Type B pancreatic cell (in vitro differentiated cells): ENCODE measurements around the gene HNRNPAB. TPM values are rescaled to one million over a fixed set of nuclear protein-coding genes. Genes with fewer than 3 reads are reported as not detected.

Experiments
- DNase-seq: peaks from one replicate; pipeline ENCODE4 v3.0.0; 2021; ENCODE audit warnings: mixed read lengths; ENCODE audit not compliant: unreplicated experiment; ENCODE audit errors: extremely low spot score
- H3K27ac Mint-ChIP-seq: 2 replicates; pipeline ENCODE4 v1.8.0; 2021; ENCODE audit warnings: mild to moderate bottlenecking, mixed read lengths
- H3K27me3 Mint-ChIP-seq: 2 replicates; pipeline ENCODE4 v1.8.0; 2021; ENCODE audit warnings: mixed read lengths
- H3K36me3 Mint-ChIP-seq: 2 replicates; pipeline ENCODE4 v1.8.0; 2021; ENCODE audit warnings: mixed read lengths
- H3K4me1 Mint-ChIP-seq: one replicate; pipeline ENCODE4 v1.8.0; 2021; ENCODE audit warnings: mixed read lengths; ENCODE audit not compliant: unreplicated experiment
- H3K4me3 Mint-ChIP-seq: 2 replicates; pipeline ENCODE4 v1.8.0; 2021; ENCODE audit warnings: mild to moderate bottlenecking, mixed read lengths
- H3K9me3 Mint-ChIP-seq: 2 replicates; pipeline ENCODE4 v1.8.0; 2021; ENCODE audit warnings: mixed read lengths
- total RNA-seq: library from RNA; stranded (reverse); gene quantifications from 2 replicates; pipeline ENCODE4 v1.2.1, GENCODE V29; 2021; ENCODE audit warnings: low replicate concordance
- TF ChIP-seq, protein P1 (sequence below): fragments of 200-600 bp; sonication (generic); conservative IDR thresholded peaks from 2 replicates; pipeline ENCODE4 v1.5.0; 2021; ENCODE audit warnings: antibody characterized with exemption, mild to moderate bottlenecking

Gene HNRNPAB
- total RNA-seq, 1 donor from 2014 or later: 245 TPM

DNA sequence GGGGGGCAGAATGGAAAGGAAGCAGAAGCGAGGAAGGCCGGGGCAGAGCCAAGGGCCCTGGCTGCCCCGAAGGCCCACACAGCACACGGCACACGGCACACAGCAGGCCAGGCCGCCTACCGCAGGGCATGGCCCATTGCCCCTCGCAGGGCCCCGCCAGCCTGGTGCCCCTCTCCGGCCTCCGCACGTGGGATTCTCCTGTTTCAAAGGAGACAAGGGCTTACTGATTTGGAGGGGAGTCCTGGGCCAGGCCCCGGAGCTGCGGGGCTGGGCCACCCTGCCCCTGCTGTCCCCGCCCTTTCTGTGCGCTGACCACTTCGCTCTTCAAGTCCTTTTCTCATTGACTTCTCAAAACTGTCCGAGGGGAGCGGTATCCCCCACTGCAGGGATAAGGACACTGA, 36.0 kb downstream of the HNRNPAB start:
- Mint-ChIP-seq H3K4me1 (peaks cover 5% of the 10 kb centered on the region), H3K27me3 (peaks cover 3% of the 10 kb centered on the region), H3K36me3 (no peaks in the 10 kb centered on the region), H3K9me3 (no peaks in the 10 kb centered on the region), H3K27ac (no peak overlapping the region), H3K4me3 (no peak overlapping the region)
- TF ChIP-seq, protein P1, sequence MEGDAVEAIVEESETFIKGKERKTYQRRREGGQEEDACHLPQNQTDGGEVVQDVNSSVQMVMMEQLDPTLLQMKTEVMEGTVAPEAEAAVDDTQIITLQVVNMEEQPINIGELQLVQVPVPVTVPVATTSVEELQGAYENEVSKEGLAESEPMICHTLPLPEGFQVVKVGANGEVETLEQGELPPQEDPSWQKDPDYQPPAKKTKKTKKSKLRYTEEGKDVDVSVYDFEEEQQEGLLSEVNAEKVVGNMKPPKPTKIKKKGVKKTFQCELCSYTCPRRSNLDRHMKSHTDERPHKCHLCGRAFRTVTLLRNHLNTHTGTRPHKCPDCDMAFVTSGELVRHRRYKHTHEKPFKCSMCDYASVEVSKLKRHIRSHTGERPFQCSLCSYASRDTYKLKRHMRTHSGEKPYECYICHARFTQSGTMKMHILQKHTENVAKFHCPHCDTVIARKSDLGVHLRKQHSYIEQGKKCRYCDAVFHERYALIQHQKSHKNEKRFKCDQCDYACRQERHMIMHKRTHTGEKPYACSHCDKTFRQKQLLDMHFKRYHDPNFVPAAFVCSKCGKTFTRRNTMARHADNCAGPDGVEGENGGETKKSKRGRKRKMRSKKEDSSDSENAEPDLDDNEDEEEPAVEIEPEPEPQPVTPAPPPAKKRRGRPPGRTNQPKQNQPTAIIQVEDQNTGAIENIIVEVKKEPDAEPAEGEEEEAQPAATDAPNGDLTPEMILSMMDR: no peak
- no peak for DNase-seq

DNA sequence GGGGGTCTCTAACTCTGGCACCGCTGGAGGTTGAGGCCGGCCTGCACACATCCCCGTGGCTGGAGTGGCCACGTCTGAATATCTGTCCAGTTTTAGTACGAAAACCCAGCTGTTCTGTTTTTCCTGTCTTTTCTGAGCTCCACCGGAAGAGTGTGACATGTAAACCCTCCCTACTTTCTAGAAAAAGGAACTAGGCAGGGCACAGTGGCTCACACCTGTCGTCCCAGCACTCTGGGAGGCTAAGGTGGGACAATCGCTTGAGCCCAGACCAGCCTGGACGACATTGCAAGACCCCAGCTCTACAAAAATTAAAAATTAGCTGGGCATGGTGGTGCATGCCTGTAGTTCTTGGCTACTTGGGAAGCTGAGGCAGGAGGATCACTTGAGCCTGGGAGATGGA, 36.4 kb downstream of the HNRNPAB start:
- Mint-ChIP-seq H3K36me3 (no peaks in the 10 kb centered on the region), H3K27ac (no peak overlapping the region)

DNA sequence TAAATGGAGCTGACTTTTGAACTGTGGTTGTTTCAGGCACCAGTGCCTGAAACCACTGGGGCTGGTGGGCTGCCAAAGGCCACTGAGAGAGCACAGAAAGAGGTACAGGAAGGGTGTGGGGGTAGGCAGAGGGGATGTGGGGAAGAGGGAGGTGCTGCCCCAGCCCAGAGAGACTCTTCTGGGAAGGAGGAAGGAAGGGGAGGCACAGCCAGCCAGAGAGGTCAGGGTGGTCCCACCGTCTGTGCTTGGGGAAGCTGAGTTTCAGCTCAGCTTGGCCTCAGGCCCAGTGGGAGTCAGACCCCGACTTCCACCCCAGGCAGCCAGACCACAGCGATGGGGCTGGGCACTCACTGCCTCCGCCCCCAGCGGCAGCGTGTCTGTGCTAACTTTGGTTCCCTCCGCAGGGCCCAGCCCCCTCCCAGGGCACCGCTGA, 36.9 kb downstream of the HNRNPAB start:
- H3K27ac Mint-ChIP-seq: no peak overlapping the region
- no peak for DNase-seq

More for the DNA sequence above, 36.4 kb downstream of the HNRNPAB start:
- DNase-seq: no peak
- H3K4me3 Mint-ChIP-seq: no peak overlapping the region
- H3K27me3 Mint-ChIP-seq: peaks cover 3% of the 10 kb centered on the region
- no peaks in the 10 kb centered on the region for H3K9me3 Mint-ChIP-seq
- TF ChIP-seq, protein P1: no peak
- H3K4me1 Mint-ChIP-seq: peaks cover 5% of the 10 kb centered on the region

DNA sequence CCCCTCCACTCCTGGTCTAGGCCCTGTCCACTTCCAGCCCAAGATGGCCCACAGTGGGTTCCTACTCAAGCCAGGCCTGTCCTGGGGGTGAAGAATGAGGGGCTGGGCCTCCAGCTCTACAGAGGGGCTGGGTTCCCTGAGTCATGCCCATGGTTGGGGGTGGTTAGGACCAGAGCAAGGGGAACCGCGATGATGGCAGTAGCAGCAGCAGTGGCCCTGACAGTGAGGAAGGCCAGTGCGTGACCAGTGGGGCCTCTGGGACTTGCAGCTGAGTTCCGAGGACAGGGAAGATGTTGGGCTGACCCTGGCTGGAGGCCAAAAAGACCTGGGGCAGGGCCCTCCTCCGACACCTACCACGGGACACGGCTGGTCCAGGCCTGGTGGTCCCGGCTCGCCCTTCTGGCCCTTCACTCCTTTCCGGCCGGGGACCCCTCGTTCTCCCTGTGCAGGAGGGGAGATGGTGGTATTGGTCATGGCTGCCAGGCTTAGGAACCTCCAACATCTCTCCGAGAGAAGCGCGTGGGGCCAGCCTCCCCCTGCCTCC, 37.4 kb downstream of the HNRNPAB start:
- no peaks in the 10 kb centered on the region for H3K9me3 Mint-ChIP-seq
- H3K36me3 Mint-ChIP-seq: no peaks in the 10 kb centered on the region
- no peaks in the 10 kb centered on the region for H3K4me1 Mint-ChIP-seq
- no peak overlapping the region for H3K27ac Mint-ChIP-seq
- TF ChIP-seq, protein P1: no peak
- no peak for DNase-seq
- no peak overlapping the region for H3K4me3 Mint-ChIP-seq
- H3K27me3 Mint-ChIP-seq: peaks cover 3% of the 10 kb centered on the region

More for the DNA sequence above, 36.9 kb downstream of the HNRNPAB start:
- peaks cover 3% of the 10 kb centered on the region for H3K27me3 Mint-ChIP-seq
- TF ChIP-seq, protein P1: no peak
- H3K9me3 Mint-ChIP-seq: no peaks in the 10 kb centered on the region
- no peak overlapping the region for H3K4me3 Mint-ChIP-seq
- no peaks in the 10 kb centered on the region for H3K36me3 Mint-ChIP-seq
- peaks cover 5% of the 10 kb centered on the region for H3K4me1 Mint-ChIP-seq

DNA sequence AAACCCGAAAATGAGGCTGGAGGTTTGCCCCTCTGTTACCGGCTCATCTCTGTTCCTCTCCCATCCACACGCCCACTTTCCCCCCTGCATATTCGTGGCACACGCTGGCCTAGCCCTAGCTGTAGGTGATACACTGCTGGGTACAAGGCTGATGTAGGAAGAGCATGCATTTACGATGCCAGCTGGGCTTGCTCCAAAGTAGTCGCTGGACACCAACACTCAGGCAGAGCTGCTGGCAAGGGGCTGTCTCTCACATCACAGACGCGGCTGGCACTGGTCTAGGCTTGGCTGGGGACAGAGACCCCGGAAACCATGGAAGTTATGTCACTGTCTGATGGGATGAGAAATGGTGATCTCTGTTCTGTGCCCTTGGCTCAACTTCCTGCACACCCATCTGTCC, 38.1 kb downstream of the HNRNPAB start:
- H3K4me3 Mint-ChIP-seq: no peak overlapping the region
- no peaks in the 10 kb centered on the region for H3K9me3 Mint-ChIP-seq
- TF ChIP-seq, protein P1: no peak
- DNase-seq: no peak
- no peaks in the 10 kb centered on the region for H3K4me1 Mint-ChIP-seq
- H3K27ac Mint-ChIP-seq: no peak overlapping the region
- no peaks in the 10 kb centered on the region for H3K36me3 Mint-ChIP-seq
- H3K27me3 Mint-ChIP-seq: peaks cover 3% of the 10 kb centered on the region

DNA sequence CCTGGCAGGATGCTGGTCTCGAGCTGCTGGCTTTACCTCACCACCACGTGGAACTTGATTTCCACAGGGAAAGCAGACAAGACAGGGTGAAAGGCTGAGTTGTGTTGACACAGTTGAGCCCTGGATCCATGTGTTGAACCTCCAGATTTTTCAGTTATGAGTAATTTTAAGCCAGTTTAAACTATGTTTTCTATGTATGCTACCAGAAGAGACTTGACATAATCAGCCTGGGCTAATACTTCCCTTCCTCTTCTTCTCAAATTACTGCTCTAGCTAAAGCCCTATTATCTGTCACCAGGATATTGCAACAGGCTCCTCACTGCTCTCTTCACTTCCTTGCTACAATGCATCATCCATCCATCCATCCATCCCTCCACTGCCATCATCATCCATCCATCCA, 40.2 kb downstream of the HNRNPAB start:
- Mint-ChIP-seq H3K4me3 (no peak overlapping the region), H3K9me3 (no peaks in the 10 kb centered on the region), H3K4me1 (no peaks in the 10 kb centered on the region), H3K27me3 (peaks cover 3% of the 10 kb centered on the region), H3K36me3 (no peaks in the 10 kb centered on the region), H3K27ac (no peak overlapping the region)
- TF ChIP-seq, protein P1: no peak
- no peak for DNase-seq
